PFSK-1 (cell line): Measurements from ENCODE around the gene RUNDC3A.

Source experiments
- FOXP2 ChIP-seq: optimal IDR thresholded peaks from 2 replicates; pipeline ENCODE3; 2011; ENCODE audit warnings: borderline replicate concordance, control low read depth, inconsistent platforms; ENCODE audit not compliant: insufficient read depth; ENCODE audit errors: extremely low read length, extremely low read depth
- POLR2AphosphoS5 ChIP-seq: IDR thresholded peaks from 2 replicates; pipeline ENCODE4 v1.6.1; 2012; ENCODE audit warnings: low read depth, mild to moderate bottlenecking, control low read depth, low read length, moderate library complexity
- SIN3A ChIP-seq: IDR thresholded peaks from 2 replicates; pipeline ENCODE4 v1.6.1; 2012; ENCODE audit warnings: mild to moderate bottlenecking, low read length, moderate library complexity, borderline replicate concordance; ENCODE audit not compliant: insufficient read depth
- TAF1 ChIP-seq: IDR thresholded peaks from 2 replicates; pipeline ENCODE4 v1.6.1; 2012; ENCODE audit warnings: low read length, control low read depth, borderline replicate concordance; ENCODE audit not compliant: insufficient read depth
- TF ChIP-seq, protein P1 (sequence below), 2 experiments: IDR thresholded peaks; 2 replicates each; pipeline versions ENCODE4 v1.6.1 to v1.8.0; 2011 to 2012; ENCODE audit warnings: low read depth in 2 of 2, low read length in 2 of 2, control low read depth in 1 of 2, inconsistent platforms in 1 of 2, mild to moderate bottlenecking in 1 of 2, moderate library complexity in 1 of 2; ENCODE audit not compliant: insufficient read depth in 1 of 2

Gene RUNDC3A

DNA sequence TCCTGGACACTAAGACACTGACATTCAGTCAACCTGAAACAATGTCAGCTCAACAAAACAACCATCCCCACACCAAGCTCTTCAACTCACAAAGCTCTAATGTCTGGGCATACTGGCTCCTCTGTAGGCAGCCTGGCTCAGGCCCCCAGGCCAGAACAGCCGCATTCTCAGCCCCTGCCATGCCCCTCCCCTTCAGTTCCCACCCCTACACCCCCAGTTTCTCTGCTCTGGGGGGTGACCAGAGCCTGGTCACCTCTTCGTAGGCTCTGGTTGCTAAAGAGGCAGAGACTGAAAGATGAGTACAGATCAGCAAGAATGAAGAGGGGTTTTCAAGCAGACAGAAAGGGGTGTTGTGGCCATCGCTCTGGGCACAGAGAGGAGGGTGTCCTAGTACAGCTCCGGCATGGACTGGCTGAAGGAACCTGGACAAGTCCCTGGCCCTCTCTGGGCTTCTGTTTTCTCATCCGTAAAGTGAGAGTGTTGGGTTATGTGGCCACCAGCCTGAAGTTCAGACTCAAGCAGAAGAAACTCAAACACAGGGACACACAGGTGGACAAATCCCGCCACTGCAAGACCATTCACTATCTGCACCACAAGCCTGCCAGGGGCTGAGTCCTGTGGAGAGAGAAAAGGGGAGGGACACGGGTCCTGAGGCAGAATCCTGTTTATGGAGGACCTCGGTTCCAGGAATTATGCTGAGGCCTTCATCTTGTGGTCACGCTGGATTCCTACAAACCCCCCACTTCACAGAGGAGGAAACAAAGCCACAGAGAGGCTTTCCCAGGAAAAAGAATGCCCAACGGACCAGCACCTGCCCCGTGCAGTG lies 39.5 kb upstream of the RUNDC3A start:
- TF ChIP-seq, protein P1, sequence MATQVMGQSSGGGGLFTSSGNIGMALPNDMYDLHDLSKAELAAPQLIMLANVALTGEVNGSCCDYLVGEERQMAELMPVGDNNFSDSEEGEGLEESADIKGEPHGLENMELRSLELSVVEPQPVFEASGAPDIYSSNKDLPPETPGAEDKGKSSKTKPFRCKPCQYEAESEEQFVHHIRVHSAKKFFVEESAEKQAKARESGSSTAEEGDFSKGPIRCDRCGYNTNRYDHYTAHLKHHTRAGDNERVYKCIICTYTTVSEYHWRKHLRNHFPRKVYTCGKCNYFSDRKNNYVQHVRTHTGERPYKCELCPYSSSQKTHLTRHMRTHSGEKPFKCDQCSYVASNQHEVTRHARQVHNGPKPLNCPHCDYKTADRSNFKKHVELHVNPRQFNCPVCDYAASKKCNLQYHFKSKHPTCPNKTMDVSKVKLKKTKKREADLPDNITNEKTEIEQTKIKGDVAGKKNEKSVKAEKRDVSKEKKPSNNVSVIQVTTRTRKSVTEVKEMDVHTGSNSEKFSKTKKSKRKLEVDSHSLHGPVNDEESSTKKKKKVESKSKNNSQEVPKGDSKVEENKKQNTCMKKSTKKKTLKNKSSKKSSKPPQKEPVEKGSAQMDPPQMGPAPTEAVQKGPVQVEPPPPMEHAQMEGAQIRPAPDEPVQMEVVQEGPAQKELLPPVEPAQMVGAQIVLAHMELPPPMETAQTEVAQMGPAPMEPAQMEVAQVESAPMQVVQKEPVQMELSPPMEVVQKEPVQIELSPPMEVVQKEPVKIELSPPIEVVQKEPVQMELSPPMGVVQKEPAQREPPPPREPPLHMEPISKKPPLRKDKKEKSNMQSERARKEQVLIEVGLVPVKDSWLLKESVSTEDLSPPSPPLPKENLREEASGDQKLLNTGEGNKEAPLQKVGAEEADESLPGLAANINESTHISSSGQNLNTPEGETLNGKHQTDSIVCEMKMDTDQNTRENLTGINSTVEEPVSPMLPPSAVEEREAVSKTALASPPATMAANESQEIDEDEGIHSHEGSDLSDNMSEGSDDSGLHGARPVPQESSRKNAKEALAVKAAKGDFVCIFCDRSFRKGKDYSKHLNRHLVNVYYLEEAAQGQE (IDR thresholded peaks at IDR 0.05; ENCODE audit: insufficient read depth in 1 of 2, low read depth in 2 of 2, low read length in 2 of 2): no peak
- no peak for TF ChIP-seq SIN3A
- TF ChIP-seq TAF1: no peak
- TF ChIP-seq FOXP2: no peak
- no peak for TF ChIP-seq POLR2AphosphoS5

DNA sequence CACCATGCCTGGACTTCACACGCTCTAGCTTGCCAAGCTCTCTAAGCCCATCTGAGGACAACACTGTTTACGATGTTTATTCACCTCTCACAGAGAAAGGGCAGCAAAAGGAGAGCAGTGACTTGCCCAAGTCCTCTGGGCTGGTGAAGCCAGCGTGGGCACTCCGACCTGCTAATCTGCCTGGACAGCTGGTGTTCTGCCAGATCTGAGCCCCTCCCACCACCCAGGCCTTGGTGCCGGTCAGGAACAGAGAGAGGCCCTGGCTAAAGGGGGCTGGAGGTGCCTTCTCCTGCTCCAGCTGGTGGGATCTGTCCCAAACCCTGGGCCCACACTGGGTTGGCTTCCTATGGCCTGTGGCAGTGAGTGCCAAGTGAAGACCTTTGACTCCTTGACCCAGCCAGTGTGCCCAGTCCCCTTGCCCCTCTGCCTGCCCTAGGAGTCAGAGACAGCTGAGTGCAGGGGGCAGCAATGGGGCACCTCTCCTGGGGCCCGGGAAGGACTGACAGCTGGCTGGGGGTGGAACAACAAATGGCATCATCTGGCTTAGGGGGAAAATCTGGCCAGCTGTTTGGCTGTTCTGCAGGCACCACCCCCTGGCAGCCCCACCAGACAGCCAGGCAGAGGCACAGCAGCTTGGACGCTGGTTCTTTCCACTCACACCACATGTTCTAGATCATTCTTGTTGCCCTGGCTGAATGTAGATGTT lies 38.7 kb upstream of the RUNDC3A start:
- TF ChIP-seq, protein P1 (IDR thresholded peaks at IDR 0.05; ENCODE audit: insufficient read depth in 1 of 2, low read depth in 2 of 2, low read length in 2 of 2): no peak
- TF ChIP-seq FOXP2 (no peak), POLR2AphosphoS5 (no peak), SIN3A (no peak), TAF1 (no peak)

GRCh38 chr17:44272321-44272951 lies 36.0 kb upstream of the RUNDC3A start:
- TF ChIP-seq TAF1 (no peak), FOXP2 (no peak), POLR2AphosphoS5 (no peak), SIN3A (no peak)
- TF ChIP-seq, protein P1 (IDR thresholded peaks at IDR 0.05; ENCODE audit: insufficient read depth in 1 of 2, low read depth in 2 of 2, low read length in 2 of 2): no peak

DNA sequence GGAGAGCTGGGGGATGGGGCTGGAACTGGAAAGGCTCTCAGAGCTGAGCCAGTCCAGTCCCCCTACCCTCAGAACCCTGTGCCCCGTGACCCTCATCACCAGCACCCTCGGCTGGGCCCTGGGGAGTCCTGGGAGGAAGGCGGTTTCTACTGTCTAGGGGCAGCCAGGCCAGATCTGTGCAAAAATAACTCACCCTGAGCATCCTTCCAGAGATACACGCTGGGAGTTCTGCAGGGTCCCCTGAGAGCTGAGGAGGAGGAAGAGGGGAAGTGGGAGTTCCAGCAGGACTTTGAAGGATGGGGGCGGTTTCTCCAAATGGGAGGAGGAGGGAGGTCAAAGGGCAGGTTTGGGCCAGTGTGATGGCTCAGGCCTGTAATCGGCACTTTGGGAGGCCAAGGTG lies 35.4 kb upstream of the RUNDC3A start:
- TF ChIP-seq TAF1 (no peak), POLR2AphosphoS5 (no peak), FOXP2 (no peak), SIN3A (no peak)
- TF ChIP-seq, protein P1 (IDR thresholded peaks at IDR 0.05; ENCODE audit: insufficient read depth in 1 of 2, low read depth in 2 of 2, low read length in 2 of 2): no peak
